H9 (cell line): Measurements from ENCODE around the gene TMEM178B. TPM values are rescaled to one million over a fixed set of nuclear protein-coding genes. Genes with fewer than 3 reads are reported as not detected.

Experiments
- DNase-seq: peaks from one replicate; pipeline ENCODE4 v3.0.0-alpha.2; 2017
- H2AFZ ChIP-seq: one replicate; pipeline ENCODE4 v1.6.1; 2013; ENCODE audit warnings: mild to moderate bottlenecking, low read length, control low read depth, moderate library complexity
- H2AK5ac ChIP-seq: 2 replicates; pipeline ENCODE4 v1.6.1; 2013; ENCODE audit warnings: low read length, control low read depth, mixed read lengths; ENCODE audit not compliant: insufficient read length
- H2BK120ac ChIP-seq: one replicate; pipeline ENCODE4 v1.6.1; 2013; ENCODE audit warnings: low read depth, mild to moderate bottlenecking, low read length, control low read depth, inconsistent platforms; ENCODE audit not compliant: poor library complexity, severe bottlenecking
- H2BK12ac ChIP-seq: 2 replicates; pipeline ENCODE4 v1.6.1; 2013; ENCODE audit warnings: low read length, control low read depth, mixed read lengths, low read depth; ENCODE audit not compliant: insufficient read length
- H2BK15ac ChIP-seq: 2 replicates; pipeline ENCODE4 v1.6.1; 2013; ENCODE audit warnings: low read depth, low read length, control low read depth
- H2BK20ac ChIP-seq: one replicate; pipeline ENCODE4 v1.6.1; 2013; ENCODE audit warnings: low read depth, mild to moderate bottlenecking, low read length, control low read depth, inconsistent platforms; ENCODE audit not compliant: poor library complexity, severe bottlenecking
- H2BK5ac ChIP-seq: 2 replicates; pipeline ENCODE4 v1.6.1; 2013; ENCODE audit warnings: low read length, control low read depth, mixed read lengths; ENCODE audit not compliant: insufficient read length
- H3K14ac ChIP-seq: 2 replicates; pipeline ENCODE4 v1.6.1; 2013; ENCODE audit warnings: low read length, control low read depth; ENCODE audit not compliant: insufficient read depth
- H3K18ac ChIP-seq: 2 replicates; pipeline ENCODE4 v1.6.1; 2013; ENCODE audit warnings: low read depth, mild to moderate bottlenecking, mixed read lengths, low read length, control low read depth; ENCODE audit not compliant: insufficient read length
- H3K23ac ChIP-seq: 2 replicates; pipeline ENCODE4 v1.6.1; 2013; ENCODE audit warnings: low read length, control low read depth, mixed read lengths, low read depth; ENCODE audit not compliant: insufficient read length
- H3K23me2 ChIP-seq: 2 replicates; pipeline ENCODE4 v1.6.1; 2013; ENCODE audit warnings: low read depth, mild to moderate bottlenecking, mixed read lengths, low read length, control low read depth; ENCODE audit not compliant: insufficient read length, poor library complexity, severe bottlenecking
- H3K27ac ChIP-seq: 2 replicates; pipeline ENCODE4 v1.5.1; 2013; ENCODE audit warnings: low read length, control low read depth, mixed read lengths, low read depth; ENCODE audit not compliant: insufficient read length
- H3K27me3 ChIP-seq: 2 replicates; pipeline ENCODE4 v1.6.1; 2013; ENCODE audit warnings: low read length, control low read depth, inconsistent platforms; ENCODE audit not compliant: insufficient read depth
- H3K4ac ChIP-seq: 2 replicates; pipeline ENCODE4 v1.6.1; 2013; ENCODE audit warnings: low read depth, mild to moderate bottlenecking, control low read depth, inconsistent platforms, low read length, moderate library complexity
- H3K4me1 ChIP-seq: 2 replicates; pipeline ENCODE4 v1.6.1; 2013; ENCODE audit warnings: low read length, control low read depth, inconsistent platforms; ENCODE audit not compliant: insufficient read depth
- H3K4me2 ChIP-seq: 2 replicates; pipeline ENCODE4 v1.6.1; 2013; ENCODE audit warnings: low read length, control low read depth, mixed read lengths; ENCODE audit not compliant: insufficient read length, insufficient read depth
- H3K56ac ChIP-seq: 2 replicates; pipeline ENCODE4 v1.6.1; 2013; ENCODE audit warnings: low read depth, mild to moderate bottlenecking, mixed read lengths, low read length, control low read depth; ENCODE audit not compliant: insufficient read length
- H3K79me1 ChIP-seq: 2 replicates; pipeline ENCODE4 v1.6.1; 2013; ENCODE audit warnings: low read depth, mild to moderate bottlenecking, moderate library complexity, low read length, control low read depth, inconsistent platforms; ENCODE audit not compliant: insufficient read depth, poor library complexity, severe bottlenecking
- H3K79me2 ChIP-seq: 2 replicates; pipeline ENCODE4 v1.6.1; 2013; ENCODE audit warnings: low read length, control low read depth, inconsistent platforms; ENCODE audit not compliant: insufficient read depth
- H3K9ac ChIP-seq: 2 replicates; pipeline ENCODE4 v1.6.1; 2013; ENCODE audit warnings: low read length, control low read depth, mixed read lengths; ENCODE audit not compliant: insufficient read length; ENCODE audit errors: extremely low read depth
- H3K9me3 ChIP-seq: one replicate; pipeline ENCODE4 v1.6.1; 2013; ENCODE audit warnings: low read depth, low read length, inconsistent platforms; ENCODE audit not compliant: control insufficient read depth
- H3T11ph ChIP-seq: one replicate; pipeline ENCODE4 v1.6.1; 2013; ENCODE audit warnings: mild to moderate bottlenecking, low read length, control low read depth, inconsistent platforms
- H4K20me1 ChIP-seq: one replicate; pipeline ENCODE4 v1.6.1; 2013; ENCODE audit not compliant: control insufficient read depth, insufficient read length, insufficient read depth
- H4K5ac ChIP-seq: 2 replicates; pipeline ENCODE4 v1.6.1; 2013; ENCODE audit warnings: low read depth, mild to moderate bottlenecking, mixed read lengths, low read length, control low read depth; ENCODE audit not compliant: insufficient read length
- H4K8ac ChIP-seq: replicated peaks from 2 replicates; pipeline ENCODE4 v1.6.1; 2013; ENCODE audit warnings: low read length, control low read depth, mixed read lengths, low read depth; ENCODE audit not compliant: insufficient read length
- H4K91ac ChIP-seq: 2 replicates; pipeline ENCODE4 v1.6.1; 2013; ENCODE audit warnings: low read depth, mild to moderate bottlenecking, moderate library complexity, mixed read lengths, low read length, control low read depth; ENCODE audit not compliant: insufficient read length
- H3K27ac Mint-ChIP-seq, 3 experiments: 2 replicates in 2 of 3; 3 replicates in 1 of 3; pipeline ENCODE4 v1.8.0; 2020 to 2021; ENCODE audit warnings: mixed read lengths in 3 of 3, mild to moderate bottlenecking in 1 of 3, moderate library complexity in 1 of 3
- H3K27me3 Mint-ChIP-seq: 2 replicates; pipeline ENCODE4 v1.8.0; 2021; ENCODE audit warnings: low read depth, mild to moderate bottlenecking, moderate library complexity, mixed read lengths
- H3K36me3 Mint-ChIP-seq, 3 experiments: 2 replicates in 2 of 3; 3 replicates in 1 of 3; pipeline ENCODE4 v1.8.0; 2020 to 2021; ENCODE audit warnings: low read depth in 3 of 3, mixed read lengths in 3 of 3; ENCODE audit not compliant: insufficient read depth in 1 of 3
- H3K4me1 Mint-ChIP-seq, 2 experiments: 2 replicates each; pipeline ENCODE4 v1.8.0; 2020; ENCODE audit warnings: mixed read lengths in 2 of 2
- H3K4me3 Mint-ChIP-seq, 2 experiments: 2 replicates in 1 of 2; 3 replicates in 1 of 2; pipeline ENCODE4 v1.8.0; 2020 to 2021; ENCODE audit warnings: mild to moderate bottlenecking in 2 of 2, mixed read lengths in 2 of 2, moderate library complexity in 1 of 2
- H3K9me3 Mint-ChIP-seq, 2 experiments: 2 replicates in 1 of 2; 3 replicates in 1 of 2; pipeline ENCODE4 v1.8.0; 2020; ENCODE audit warnings: mild to moderate bottlenecking in 2 of 2, mixed read lengths in 2 of 2, moderate library complexity in 1 of 2
- CTCF ChIP-seq: fragments of 200-600 bp; sonication (generic); conservative IDR thresholded peaks from 3 replicates; pipeline ENCODE4 v1.8.0; 2021; ENCODE audit warnings: antibody characterized with exemption, mild to moderate bottlenecking
- WGBS: extraction: QIAGEN DNeasy Blood & Tissue Kit; methylation state at CpG from one replicate; pipeline ENCODE4 v1.1.7; 2013; ENCODE audit warnings: missing lambda C conversion rate, low lambda C conversion rate, mixed read lengths; ENCODE audit not compliant: insufficient read length; ENCODE audit errors: extremely low coverage; 5-methylcytosine and 5-hydroxymethylcytosine counted together
- total RNA-seq: library from RNA; stranded (reverse); gene quantifications from 2 replicates; pipeline ENCODE4 v1.2.1, GENCODE V29; 2021

TMEM178B gene
- total RNA-seq, 1 experiment from 2014 or later, result 11.3 TPM

DNA sequence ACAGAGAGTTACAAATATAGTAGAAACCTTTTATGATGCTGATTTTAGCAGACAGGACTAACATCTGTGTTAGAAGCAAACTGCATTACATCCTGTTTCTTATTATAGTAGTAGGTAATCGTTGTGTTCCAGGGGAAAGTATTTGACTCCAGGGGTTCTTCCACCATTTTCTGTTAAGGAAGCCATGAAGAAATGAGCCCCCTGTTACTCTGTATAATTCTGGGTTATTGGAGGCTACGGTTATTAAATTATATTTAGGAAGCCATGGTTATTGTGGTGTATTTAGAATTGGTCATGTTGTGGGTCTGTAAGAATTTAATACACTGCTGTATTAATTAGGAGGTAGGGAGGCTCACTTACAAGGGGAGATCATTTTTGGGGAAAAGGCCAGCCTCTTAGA is 301.6 kb downstream of the TMEM178B start:
- H3K36me3 Mint-ChIP-seq, result peaks cover 0 to 5% (median 1%) of the 10 kb centered on the region in 3 experiments; a peak in 2 of 7 replicates
- H2AFZ ChIP-seq, result no peak overlapping the region
- no peak overlapping the region for H2BK20ac ChIP-seq
- H3K14ac ChIP-seq, result no peak overlapping the region
- H3K9me3 ChIP-seq, result no peaks in the 10 kb centered on the region
- H3K4ac ChIP-seq, result no peak overlapping the region
- H3K79me2 ChIP-seq, result no peaks in the 10 kb centered on the region
- H3K4me3 Mint-ChIP-seq, result no peak overlapping the region
- no peak overlapping the region for H3K9ac ChIP-seq
- no peak for DNase-seq
- no peaks in the 10 kb centered on the region for H3K27me3 ChIP-seq
- no peak overlapping the region for H3K18ac ChIP-seq
- H3T11ph ChIP-seq, result no peak overlapping the region
- H3K4me2 ChIP-seq, result no peak overlapping the region
- H3K23me2 ChIP-seq, result no peaks in the 10 kb centered on the region
- H3K79me1 ChIP-seq, result no peaks in the 10 kb centered on the region
- H2BK5ac ChIP-seq, result no peak overlapping the region
- no peak overlapping the region for H3K27ac Mint-ChIP-seq
- no peak overlapping the region for H4K91ac ChIP-seq
- H3K23ac ChIP-seq, result no peak overlapping the region
- H4K20me1 ChIP-seq, result no peaks in the 10 kb centered on the region
- H2BK120ac ChIP-seq, result no peak overlapping the region
- no peaks in the 10 kb centered on the region for H3K27me3 Mint-ChIP-seq
- no peak for TF ChIP-seq CTCF
- H4K5ac ChIP-seq, result no peak overlapping the region
- H3K4me1 ChIP-seq, result no peaks in the 10 kb centered on the region; the same call in 1 of the 2 replicates
- no peak overlapping the region for H3K27ac ChIP-seq
- no peak overlapping the region for H2BK15ac ChIP-seq
- H3K56ac ChIP-seq, result no peak overlapping the region
- peaks cover 0 to 3% of the 10 kb centered on the region in 2 experiments; a peak in 2 of 5 replicates for H3K9me3 Mint-ChIP-seq
- peaks cover 0 to 2% of the 10 kb centered on the region in 2 experiments; a peak in 2 of 4 replicates for H3K4me1 Mint-ChIP-seq
- H2AK5ac ChIP-seq, result no peak overlapping the region
- no CpG with 5 or more reads among the region's 2 CpGs for WGBS
- H4K8ac ChIP-seq, result no peak overlapping the region
- no peak overlapping the region for H2BK12ac ChIP-seq
